ENCODE results near the gene SNTB2. TPM values are rescaled to one million over a fixed set of nuclear protein-coding genes. Genes with fewer than 3 reads are reported as not detected.
"Not testable (repeated sequence)": the region's sequence is repeated elsewhere in the genome, so short reads cannot be mapped to it uniquely, and the experiment has no call there.

The SNTB2 gene
- total RNA-seq, 1 experiment from 2014 or later = 30.3 TPM

- no TSS peak for BruUV-seq (replicated peaks)
- Histone ChIP-seq H3K4me3 (no peak overlapping the region), H4K20me1 (ENCODE audit: insufficient read depth) (no peaks in the 10 kb centered on the region), H3K9me2 (ENCODE audit: insufficient read depth) (no peaks in the 10 kb centered on the region), H3K79me2 (ENCODE audit: low read depth) (no peaks in the 10 kb centered on the region), H3K4me1 (replicated peaks; ENCODE audit: insufficient read depth) (no peaks in the 10 kb centered on the region), H3K36me3 (ENCODE audit: low read depth) (no peaks in the 10 kb centered on the region), H2AFZ (no peak overlapping the region), H3K4me2 (no peak overlapping the region), H3F3A (ENCODE audit: insufficient read depth, low read depth) (no peaks in the 10 kb centered on the region), H3K27ac (no peak overlapping the region), H3K9me3 (ENCODE audit: insufficient read depth, low read depth) (no peaks in the 10 kb centered on the region), H3K27me3 (ENCODE audit: insufficient read depth, low read depth) (no peaks in the 10 kb centered on the region)
- no peak for TF ChIP-seq CTCF (conservative IDR thresholded peaks at IDR 0.05)
- TF ChIP-seq EZH2 (IDR thresholded peaks at IDR 0.05; ENCODE audit: low read depth) = no peak
- ChIA-PET CTCF (no interaction called here), POLR2A (ENCODE audit: unreplicated experiment) (no interaction called here)
- intact Hi-C loops (cut with micrococcal nuclease; ENCODE audit: unreplicated experiment) = no loop called here
- no peak for DNase-seq
Observed at GRCh38 chr16:69293401-69293800, 106.4 kb downstream of the SNTB2 start.

- H3K79me2 ChIP-seq (ENCODE audit: low read depth) = no peaks in the 10 kb centered on the region
- H3K4me1 ChIP-seq (replicated peaks; ENCODE audit: insufficient read depth) = no peaks in the 10 kb centered on the region
- H3K36me3 ChIP-seq (ENCODE audit: low read depth) = no peaks in the 10 kb centered on the region
- no peak for DNase-seq
- H3K4me2 ChIP-seq = no peak overlapping the region
- no peaks in the 10 kb centered on the region for H3F3A ChIP-seq (ENCODE audit: insufficient read depth, low read depth)
- no peak overlapping the region for H2AFZ ChIP-seq
- intact Hi-C loops (cut with micrococcal nuclease; ENCODE audit: unreplicated experiment) = no loop called here
- no TSS peak for BruUV-seq (replicated peaks)
- H3K27ac ChIP-seq = no peak overlapping the region
- H3K9me2 ChIP-seq (ENCODE audit: insufficient read depth) = no peaks in the 10 kb centered on the region
- ChIA-PET CTCF (interaction anchor here (0.7 kb wide), 1 partner anchor 466 kb away, joined by 9 read pairs; no protein-coding TSS in a partner anchor), POLR2A (ENCODE audit: unreplicated experiment) (no interaction called here)
- TF ChIP-seq EZH2 (IDR thresholded peaks at IDR 0.05; ENCODE audit: low read depth) (no peak), CTCF (conservative IDR thresholded peaks at IDR 0.05) (no peak)
- H3K4me3 ChIP-seq = no peak overlapping the region
- H4K20me1 ChIP-seq (ENCODE audit: insufficient read depth) = no peaks in the 10 kb centered on the region
- H3K9me3 ChIP-seq (ENCODE audit: insufficient read depth, low read depth) = no peaks in the 10 kb centered on the region
- no peaks in the 10 kb centered on the region for H3K27me3 ChIP-seq (ENCODE audit: insufficient read depth, low read depth)
Observed at GRCh38 chr16:69294051-69294450, 107.1 kb downstream of the SNTB2 start.

GRCh38 chr16:69296771-69297170 lies 109.8 kb downstream of the SNTB2 start:
- H3K4me1 ChIP-seq (replicated peaks; ENCODE audit: insufficient read depth); H3K27me3 ChIP-seq (ENCODE audit: insufficient read depth, low read depth); H3F3A ChIP-seq (ENCODE audit: insufficient read depth, low read depth); H3K27ac ChIP-seq; POLR2A ChIA-PET (ENCODE audit: unreplicated experiment); H3K9me2 ChIP-seq (ENCODE audit: insufficient read depth); H3K4me2 ChIP-seq; H3K9me3 ChIP-seq (ENCODE audit: insufficient read depth, low read depth); DNase-seq; H3K79me2 ChIP-seq (ENCODE audit: low read depth); H4K20me1 ChIP-seq (ENCODE audit: insufficient read depth); H3K36me3 ChIP-seq (ENCODE audit: low read depth); BruUV-seq (replicated peaks); intact Hi-C loops (cut with micrococcal nuclease; ENCODE audit: unreplicated experiment); H3K4me3 ChIP-seq; H2AFZ ChIP-seq: not testable (repeated sequence)
- CTCF ChIA-PET = interaction anchor here (0.6 kb wide), 1 partner anchor 160 kb away, joined by 5 read pairs; no protein-coding TSS in a partner anchor

- H3K9me3 ChIP-seq (ENCODE audit: insufficient read depth, low read depth) = no peaks in the 10 kb centered on the region
- DNase-seq = no peak
- no TSS peak for BruUV-seq (replicated peaks)
- no peaks in the 10 kb centered on the region for H3K36me3 ChIP-seq (ENCODE audit: low read depth)
- intact Hi-C loops (cut with micrococcal nuclease; ENCODE audit: unreplicated experiment) = no loop called here
- H3F3A ChIP-seq (ENCODE audit: insufficient read depth, low read depth) = no peaks in the 10 kb centered on the region
- TF ChIP-seq CTCF (conservative IDR thresholded peaks at IDR 0.05) (no peak), EZH2 (IDR thresholded peaks at IDR 0.05; ENCODE audit: low read depth) (no peak)
- H3K27ac ChIP-seq = no peak overlapping the region
- no peaks in the 10 kb centered on the region for H3K27me3 ChIP-seq (ENCODE audit: insufficient read depth, low read depth)
- H3K79me2 ChIP-seq (ENCODE audit: low read depth) = no peaks in the 10 kb centered on the region
- no peaks in the 10 kb centered on the region for H3K4me1 ChIP-seq (replicated peaks; ENCODE audit: insufficient read depth)
- CTCF ChIA-PET = no interaction called here
- H3K4me3 ChIP-seq = no peak overlapping the region
- no peak overlapping the region for H2AFZ ChIP-seq
- POLR2A ChIA-PET (ENCODE audit: unreplicated experiment) = no interaction called here
- H4K20me1 ChIP-seq (ENCODE audit: insufficient read depth) = no peaks in the 10 kb centered on the region
- H3K9me2 ChIP-seq (ENCODE audit: insufficient read depth) = no peaks in the 10 kb centered on the region
- H3K4me2 ChIP-seq = no peak overlapping the region
Observed at GRCh38 chr16:69298261-69298660, 111.3 kb downstream of the SNTB2 start.

Measured in PC-9 (cell line).